HEK293T (cell line): ENCODE results near the gene KIF13A.
"Not testable (repeated sequence)": the region's sequence is repeated elsewhere in the genome, so short reads cannot be mapped to it uniquely, and the experiment has no call there.

Experiments
- CTCF ChIA-PET: fragments of 350-600 bp; formaldehyde crosslinking; extraction: SDS; loops from one replicate; lab custom pipeline; 2021; ENCODE audit warnings: antibody characterized with exemption, inconsistent platforms; lab: Yijun Ruan, JAX
- POLR2A ChIA-PET: fragments of 350-600 bp; formaldehyde crosslinking; extraction: SDS; loops from one replicate; lab custom pipeline; 2020; ENCODE audit warnings: antibody characterized with exemption, inconsistent platforms; lab: Yijun Ruan, JAX
- DNase-seq: peaks from one replicate; pipeline ENCODE4 v3.0.0; 2012; ENCODE audit warnings: mixed read lengths; ENCODE audit errors: extremely low spot score
- ARNT ChIP-seq: fragments of 450-650 bp; IDR thresholded peaks from 2 replicates; pipeline ENCODE4 v1.6.1; 2017; ENCODE audit warnings: mild to moderate bottlenecking
- BHLHE40 ChIP-seq: fragments of 450-650 bp; IDR thresholded peaks from 2 replicates; pipeline ENCODE4 v1.6.1; 2016; ENCODE audit warnings: mild to moderate bottlenecking, moderate library complexity, borderline replicate concordance
- CTBP1 ChIP-seq: fragments of 450-650 bp; IDR thresholded peaks from 2 replicates; pipeline ENCODE4 v1.6.1; 2016; ENCODE audit warnings: borderline replicate concordance
- ELF4 ChIP-seq: fragments of 450-650 bp; IDR thresholded peaks from 2 replicates; pipeline ENCODE4 v1.6.1; 2017; ENCODE audit warnings: antibody characterized with exemption
- FOXA1 ChIP-seq: fragments of 450-650 bp; IDR thresholded peaks from 2 replicates; pipeline ENCODE4 v1.6.1; 2016; ENCODE audit warnings: mild to moderate bottlenecking
- FOXK2 ChIP-seq: fragments of 450-650 bp; IDR thresholded peaks from 2 replicates; pipeline ENCODE4 v1.6.1; 2016; ENCODE audit warnings: mild to moderate bottlenecking
- FOXM1 ChIP-seq: fragments of 450-650 bp; IDR thresholded peaks from 2 replicates; pipeline ENCODE4 v1.6.1; 2017; ENCODE audit warnings: mild to moderate bottlenecking, borderline replicate concordance
- HDGF ChIP-seq: fragments of 450-650 bp; IDR thresholded peaks from 2 replicates; pipeline ENCODE4 v1.6.1; 2017; ENCODE audit warnings: antibody characterized with exemption, borderline replicate concordance
- L3MBTL2 ChIP-seq: fragments of 450-650 bp; conservative IDR thresholded peaks from 2 replicates; pipeline ENCODE4 v1.6.1; 2016; ENCODE audit warnings: mild to moderate bottlenecking
- LEF1 ChIP-seq: fragments of 450-650 bp; IDR thresholded peaks from 2 replicates; pipeline ENCODE4 v1.6.1; 2017; ENCODE audit warnings: mild to moderate bottlenecking, borderline replicate concordance
- NFRKB ChIP-seq: fragments of 450-650 bp; IDR thresholded peaks from 2 replicates; pipeline ENCODE4 v1.6.1; 2016; ENCODE audit warnings: mild to moderate bottlenecking, moderate library complexity
- SP1 ChIP-seq: fragments of 450-650 bp; IDR thresholded peaks from 2 replicates; pipeline ENCODE4 v1.6.1; 2017
- SUZ12 ChIP-seq: fragments of 450-650 bp; IDR thresholded peaks from 2 replicates; pipeline ENCODE4 v1.6.1; 2016; ENCODE audit warnings: mild to moderate bottlenecking
- TARDBP ChIP-seq: fragments of 450-650 bp; IDR thresholded peaks from 2 replicates; pipeline ENCODE4 v1.6.1; 2016
- ZNF384 ChIP-seq: fragments of 450-650 bp; IDR thresholded peaks from 2 replicates; pipeline ENCODE4 v1.6.1; 2016
- TF ChIP-seq, protein P1 (sequence below): fragments of 450-650 bp; IDR thresholded peaks from 2 replicates; pipeline ENCODE4 v1.6.1; 2016

KIF13A gene

DNA sequence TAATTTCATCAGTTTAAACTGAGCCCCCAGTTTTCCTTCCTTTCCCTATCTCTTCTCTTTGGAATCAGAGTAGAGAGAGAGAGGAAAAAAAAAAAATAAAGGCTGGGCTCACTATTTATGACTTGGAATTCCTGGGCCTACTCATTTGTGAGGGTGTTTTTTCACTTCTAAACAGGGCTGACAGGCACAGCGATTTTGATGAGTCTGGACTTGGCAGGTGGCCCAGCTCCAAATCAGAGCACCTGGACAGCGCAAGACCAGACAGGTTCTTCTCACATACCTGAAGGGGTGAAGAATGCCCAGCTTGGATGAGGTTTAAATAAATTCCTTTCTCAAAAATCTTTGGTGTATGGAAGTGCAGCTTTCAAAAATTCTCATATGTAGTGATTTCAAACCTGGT, 122.2 kb downstream of the KIF13A start:
- DNase-seq = no peak
- ChIA-PET CTCF (no interaction called here), POLR2A (interaction anchor here (1.0 to 1.2 kb wide), 2 partner anchors 12 to 14 kb away, joined by 3 read pairs; no protein-coding TSS in a partner anchor)
- TF ChIP-seq ZNF384 (no peak), SUZ12 (no peak), CTBP1 (no peak), FOXM1 (no peak), SP1 (no peak), ARNT (no peak), TARDBP (no peak), L3MBTL2 (no peak), BHLHE40 (no peak), HDGF (no peak), NFRKB (no peak)

DNA sequence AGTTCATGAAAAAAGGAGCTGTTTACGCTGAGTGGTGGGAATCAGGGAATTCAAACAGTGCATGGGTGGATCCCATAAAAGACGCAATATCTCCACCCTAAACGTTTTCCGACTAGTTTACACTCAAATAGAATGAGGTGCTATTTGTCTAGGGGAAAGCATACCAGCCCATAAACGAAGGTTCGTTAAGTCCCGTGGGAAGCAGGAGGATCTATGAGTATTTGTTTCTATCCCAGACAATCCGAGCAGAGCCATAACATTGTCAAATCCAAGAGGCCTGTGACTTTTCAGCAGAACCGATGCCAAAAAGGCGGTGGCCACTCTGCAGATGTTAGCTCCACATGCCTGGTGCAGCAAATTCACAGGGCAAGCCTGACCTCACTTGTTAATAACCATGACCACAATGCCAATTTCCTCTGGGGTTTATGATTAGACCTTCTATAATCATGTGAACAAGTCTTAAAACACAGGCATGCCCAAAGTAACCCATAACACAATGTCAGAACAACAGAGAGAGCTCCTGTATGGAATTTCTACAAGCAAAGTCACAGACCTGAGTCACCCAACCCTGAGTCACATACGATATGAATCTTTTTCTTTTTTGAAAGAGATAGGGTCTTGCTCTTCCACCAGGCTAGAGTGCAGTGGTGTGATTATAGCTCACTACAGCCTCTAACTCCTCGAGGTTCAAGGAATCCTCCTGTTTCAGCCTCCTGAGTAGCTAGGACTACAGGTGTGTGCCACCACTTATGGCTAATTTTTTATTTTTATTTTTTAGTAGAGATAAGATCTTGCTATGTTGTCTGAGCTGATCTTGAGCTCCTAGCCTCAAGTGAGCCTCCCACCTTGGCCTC, 123.3 kb downstream of the KIF13A start:
- TF ChIP-seq HDGF = no peak
- TF ChIP-seq, protein P1, sequence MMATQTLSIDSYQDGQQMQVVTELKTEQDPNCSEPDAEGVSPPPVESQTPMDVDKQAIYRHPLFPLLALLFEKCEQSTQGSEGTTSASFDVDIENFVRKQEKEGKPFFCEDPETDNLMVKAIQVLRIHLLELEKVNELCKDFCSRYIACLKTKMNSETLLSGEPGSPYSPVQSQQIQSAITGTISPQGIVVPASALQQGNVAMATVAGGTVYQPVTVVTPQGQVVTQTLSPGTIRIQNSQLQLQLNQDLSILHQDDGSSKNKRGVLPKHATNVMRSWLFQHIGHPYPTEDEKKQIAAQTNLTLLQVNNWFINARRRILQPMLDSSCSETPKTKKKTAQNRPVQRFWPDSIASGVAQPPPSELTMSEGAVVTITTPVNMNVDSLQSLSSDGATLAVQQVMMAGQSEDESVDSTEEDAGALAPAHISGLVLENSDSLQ = no peak
- no peak for TF ChIP-seq LEF1
- no peak for DNase-seq
- CTCF ChIA-PET = no interaction called here
- POLR2A ChIA-PET = interaction anchor here (1.2 kb wide), 1 partner anchor 15 kb away, joined by 3 read pairs; no protein-coding TSS in a partner anchor

DNA sequence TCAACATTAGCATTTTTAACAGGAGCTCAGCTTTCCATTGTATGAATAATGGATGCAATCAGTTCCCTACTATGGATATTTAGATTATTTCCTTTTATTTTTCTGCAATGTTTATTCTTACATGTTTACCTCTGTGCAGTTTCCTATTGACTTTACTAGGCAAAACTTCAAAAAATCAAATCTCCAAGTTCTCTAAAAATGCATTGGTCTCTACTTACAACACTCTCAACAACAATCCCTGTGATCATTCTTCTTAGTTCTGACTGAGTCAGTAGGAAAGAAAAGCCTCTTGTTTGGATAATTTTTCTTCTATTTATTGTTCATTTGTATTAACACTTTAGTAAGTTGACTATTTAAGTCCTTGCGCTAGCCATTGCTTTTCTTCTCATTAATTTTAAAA, 126.1 kb downstream of the KIF13A start:
- no peak for DNase-seq
- POLR2A ChIA-PET = no interaction called here
- no peak for TF ChIP-seq LEF1
- no peak for TF ChIP-seq BHLHE40
- TF ChIP-seq TARDBP = no peak
- TF ChIP-seq L3MBTL2 = no peak
- TF ChIP-seq, protein P1 = no peak
- CTCF ChIA-PET = no interaction called here

DNA sequence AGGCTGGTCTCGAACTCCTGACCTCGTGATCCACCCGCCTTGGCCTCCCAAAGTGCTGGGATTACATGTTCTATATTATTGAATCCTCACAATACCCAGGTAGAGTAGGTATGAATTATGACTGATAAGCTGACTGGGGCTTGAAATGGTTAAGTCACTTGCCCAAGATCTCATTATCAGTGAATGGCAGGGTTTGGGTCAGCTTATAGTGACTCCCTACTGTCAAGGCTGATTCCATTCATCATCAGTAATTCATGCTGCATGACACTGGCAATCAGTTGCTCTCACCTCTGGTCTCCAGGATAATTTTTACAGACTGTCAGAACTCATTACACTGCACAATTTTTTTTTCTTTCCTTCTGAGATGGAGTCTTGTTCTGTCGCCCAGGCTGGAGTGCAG, 127.6 kb downstream of the KIF13A start:
- ChIA-PET CTCF (no interaction called here), POLR2A (no interaction called here)
- TF ChIP-seq SP1 (no peak), L3MBTL2 (no peak), NFRKB (no peak), SUZ12 (no peak), ZNF384 (no peak), FOXA1 (no peak), LEF1 (no peak), BHLHE40 (no peak), FOXM1 (no peak), ARNT (no peak)
- no peak for DNase-seq

DNA sequence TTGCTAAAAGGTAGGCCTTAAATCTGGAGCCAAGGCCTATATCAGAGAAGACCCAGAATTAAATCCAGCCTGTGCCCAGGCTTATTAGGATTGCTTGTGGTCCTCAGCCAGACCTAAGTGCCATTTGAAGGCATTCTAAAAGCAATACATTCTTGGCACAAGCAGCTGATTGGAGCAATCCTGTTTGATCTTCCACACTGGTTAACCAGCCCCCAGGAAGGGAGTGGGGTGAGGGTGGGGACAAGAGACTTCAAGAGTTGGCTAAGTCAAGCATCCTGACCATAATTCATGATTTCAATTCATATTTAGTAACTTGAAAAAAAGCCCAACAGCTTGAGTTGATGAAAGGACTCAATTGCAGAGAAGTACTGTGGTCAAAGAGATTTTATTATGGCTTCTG, 128.9 kb downstream of the KIF13A start:
- POLR2A ChIA-PET = no interaction called here
- no peak for DNase-seq
- TF ChIP-seq TARDBP (no peak), ARNT (no peak), SUZ12 (no peak), LEF1 (no peak), CTBP1 (no peak), HDGF (no peak), FOXA1 (no peak), ZNF384 (no peak), BHLHE40 (no peak), FOXM1 (no peak), SP1 (no peak), L3MBTL2 (no peak), FOXK2 (no peak), ELF4 (no peak), NFRKB (no peak)
- TF ChIP-seq, protein P1 = no peak
- CTCF ChIA-PET = no interaction called here

DNA sequence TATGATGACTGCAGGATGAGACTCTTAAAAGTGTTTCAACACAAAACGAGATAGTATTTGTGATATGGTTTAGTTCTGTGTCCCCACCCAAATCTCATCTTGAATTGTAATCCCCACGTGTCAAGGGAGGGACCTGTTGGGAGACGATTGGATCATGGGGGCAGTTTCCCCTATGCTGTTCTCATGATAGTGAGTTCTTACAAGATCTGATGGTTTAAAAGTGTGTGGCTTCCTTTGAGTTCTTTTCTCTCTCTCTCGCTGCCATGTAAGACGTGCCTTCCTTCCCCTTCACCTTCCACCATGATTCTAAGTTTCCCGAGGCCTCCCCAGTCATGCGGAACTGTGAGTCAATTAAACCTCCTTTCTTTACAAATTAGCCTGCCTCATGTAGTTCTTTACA, 130.2 kb downstream of the KIF13A start:
- POLR2A ChIA-PET, DNase-seq, CTCF ChIA-PET: not testable (repeated sequence)

DNA sequence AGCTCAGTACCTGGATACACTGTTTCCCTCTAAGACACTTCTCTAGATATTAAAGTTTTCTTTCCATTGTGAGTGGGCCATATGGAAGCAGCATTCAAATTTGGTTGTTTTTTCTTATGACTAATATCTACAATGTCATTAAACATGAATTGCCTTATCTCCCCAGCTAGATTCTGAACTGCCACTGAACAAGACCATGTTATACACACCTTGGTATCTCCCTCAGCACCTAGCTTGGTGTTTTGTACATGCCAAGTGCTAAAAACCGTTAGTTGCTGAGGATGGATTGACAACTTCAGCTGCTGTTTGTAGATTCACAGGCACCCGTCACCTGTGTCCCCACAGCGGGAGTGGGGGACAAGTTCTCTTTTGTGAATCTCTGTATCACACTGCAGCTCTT, 131.1 kb downstream of the KIF13A start:
- ChIA-PET POLR2A (no interaction called here), CTCF (no interaction called here)

More for the DNA sequence above, 131.1 kb downstream of the KIF13A start:
- DNase-seq = no peak
- TF ChIP-seq SP1 (no peak), TARDBP (no peak), CTBP1 (no peak), FOXA1 (no peak), L3MBTL2 (no peak), FOXM1 (no peak), LEF1 (no peak), BHLHE40 (no peak), SUZ12 (no peak), HDGF (no peak), ARNT (no peak), ZNF384 (no peak), ELF4 (no peak), NFRKB (no peak), FOXK2 (no peak)
- TF ChIP-seq, protein P1 = no peak
